Activated CD4-positive, CD25-positive, alpha-beta regulatory T cell treated with anti-CD3 and anti-CD28 coated beads, Interleukin-2, amount 50 U/mL, for 72 hours (primary cell): ENCODE results near the gene TMA7.
"Not testable (repeated sequence)": the region's sequence is repeated elsewhere in the genome, so short reads cannot be mapped to it uniquely, and the experiment has no call there.

ENCODE experiments used
- DNase-seq: peaks from one replicate; pipeline ENCODE4 v3.0.0; 2021

Gene TMA7

GRCh38 chr3:48437812-48438211 lies 2.2 kb upstream of the TMA7 start:
- DNase-seq: no peak

- DNase-seq: no peak
Observed at GRCh38 chr3:48440590-48440958, 517 bp downstream of the TMA7 start.

- no peak for DNase-seq
Observed at GRCh38 chr3:48441940-48442339, 1.9 kb downstream of the TMA7 start.

GRCh38 chr3:48445277-48445882 lies 5.3 kb downstream of the TMA7 start:
- DNase-seq: no peak

GRCh38 chr3:48446043-48446424 lies 6.0 kb downstream of the TMA7 start:
- DNase-seq: no peak

GRCh38 chr3:48446425-48447193 lies 6.6 kb downstream of the TMA7 start, which contains the start of gene ATRIP:
TSS of gene ATRIP (plus strand) at chr3:48446737. CDS start at chr3:48446846, 109 bp downstream.
- DNase-seq: peak; percentile 90

- no peak for DNase-seq
Observed at GRCh38 chr3:48451270-48451669, 11.2 kb downstream of the TMA7 start.

- no peak for DNase-seq
Observed at GRCh38 chr3:48456456-48456855, 16.4 kb downstream of the TMA7 start.

- no peak for DNase-seq
Observed at GRCh38 chr3:48459331-48459730, 19.3 kb downstream of the TMA7 start.

GRCh38 chr3:48459773-48460516 lies 19.9 kb downstream of the TMA7 start:
- DNase-seq: no peak

- no peak for DNase-seq
Observed at GRCh38 chr3:48460517-48460902, 20.5 kb downstream of the TMA7 start.

GRCh38 chr3:48461767-48462166 lies 21.7 kb downstream of the TMA7 start:
- DNase-seq: not testable (repeated sequence)

- DNase-seq: no peak
Observed at GRCh38 chr3:48463703-48464102, 23.6 kb downstream of the TMA7 start.

GRCh38 chr3:48464713-48465221 lies 24.7 kb downstream of the TMA7 start:
- DNase-seq: no peak

GRCh38 chr3:48465237-48465530 lies 25.1 kb downstream of the TMA7 start:
- DNase-seq: no peak

- peak; percentile 81 for DNase-seq
Observed at GRCh38 chr3:48465531-48466378, 25.7 kb downstream of the TMA7 start.

- peak; percentile 51 for DNase-seq
Observed at GRCh38 chr3:48466386-48467109, 26.5 kb downstream of the TMA7 start.

GRCh38 chr3:48467110-48467454 lies 27.0 kb downstream of the TMA7 start:
- DNase-seq: no peak

- DNase-seq: no peak
Observed at GRCh38 chr3:48467473-48468267, 27.6 kb downstream of the TMA7 start.

GRCh38 chr3:48468329-48468731 lies 28.3 kb downstream of the TMA7 start:
- DNase-seq: no peak
